ENCODE measurements around the gene TMEM164. TPM values are rescaled to one million over a fixed set of nuclear protein-coding genes. Genes with fewer than 3 reads are reported as not detected.
"Not testable (repeated sequence)": the region's sequence is repeated elsewhere in the genome, so short reads cannot be mapped to it uniquely, and the experiment has no call there.

Gene TMEM164
- polyA plus RNA-seq, 3 donors = 37.9 to 42.5 (median 40.5) TPM

DNA sequence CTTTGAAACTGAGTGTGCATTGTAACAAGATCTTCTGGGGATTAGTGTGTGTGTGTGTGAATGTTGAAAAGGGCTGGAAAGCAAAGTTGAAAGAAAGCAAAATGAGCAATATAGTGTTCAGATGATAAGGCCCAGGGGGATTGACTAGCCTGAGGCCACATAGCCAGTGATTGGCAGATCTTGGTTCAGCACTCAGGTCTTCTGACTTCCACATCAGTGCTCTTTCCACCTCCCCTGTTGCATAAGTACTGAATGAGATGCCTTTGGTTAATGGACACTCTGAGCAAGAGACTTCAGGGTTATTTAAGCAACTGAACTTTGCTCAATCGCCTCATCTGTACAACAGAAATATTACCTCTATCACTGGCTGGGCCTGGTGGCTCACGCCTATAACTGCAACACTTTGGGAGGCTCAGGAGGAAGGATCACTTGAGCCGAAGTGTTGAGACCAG lies 120.4 kb downstream of the TMEM164 start:
- DNase-seq (ENCODE audit: low read depth in 3 of 3, low spot score in 2 of 3) = no peak

- no peak for DNase-seq (ENCODE audit: low read depth in 3 of 3, low spot score in 2 of 3)
Observed at GRCh38 chrX:110125446-110126162, 122.7 kb downstream of the TMEM164 start.

DNA sequence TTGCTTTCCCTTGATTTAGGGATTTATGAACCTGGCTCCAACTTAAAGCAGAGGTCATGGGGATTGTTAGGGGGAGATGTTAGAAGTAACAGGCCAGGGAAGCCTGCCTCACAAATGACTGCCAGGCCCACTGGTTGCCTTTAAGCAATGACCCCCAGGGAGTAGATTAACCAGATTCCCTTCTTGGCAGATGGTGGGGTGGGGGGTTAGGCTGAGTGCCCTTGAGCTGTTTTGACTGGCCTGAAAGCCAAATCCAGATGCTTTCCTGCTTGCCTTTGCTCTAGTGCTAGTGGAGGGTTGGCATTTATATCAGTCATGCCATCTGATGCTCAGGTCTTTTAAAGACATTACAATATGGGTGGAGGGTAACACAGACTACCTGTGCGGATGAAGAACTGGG lies 128.1 kb downstream of the TMEM164 start:
- DNase-seq (ENCODE audit: low read depth in 3 of 3, low spot score in 2 of 3) = no peak

DNA sequence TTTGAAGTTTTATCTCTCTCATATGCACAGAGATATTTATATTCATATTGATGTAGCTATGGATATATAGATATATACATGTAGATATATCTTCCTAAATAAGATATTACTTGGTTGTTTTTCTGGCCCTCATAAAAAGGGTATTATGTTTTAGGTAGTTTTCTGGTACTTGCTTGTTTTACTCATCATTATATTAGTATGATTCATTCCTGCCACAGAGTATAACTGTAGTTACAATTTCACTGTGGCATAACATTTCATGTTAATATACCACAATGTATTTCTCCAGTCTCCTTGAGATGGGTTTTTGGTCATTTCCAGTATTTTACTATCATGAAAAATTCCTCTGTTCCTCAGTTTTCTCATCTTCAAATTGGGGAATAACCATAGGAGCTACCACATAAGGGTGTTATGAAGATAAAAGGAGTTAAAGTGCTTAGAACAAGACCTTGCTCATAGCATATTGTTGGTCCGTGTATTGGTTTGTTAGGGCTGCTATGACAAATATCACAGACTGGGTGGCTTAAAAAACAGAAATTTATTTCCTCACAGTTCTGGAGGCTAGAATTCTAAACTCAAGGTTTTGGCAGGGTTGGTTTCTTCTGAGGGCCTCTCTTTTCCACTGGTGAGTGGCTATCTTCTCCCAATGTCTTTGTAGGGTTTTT lies 129.7 kb downstream of the TMEM164 start:
- no peak for DNase-seq (ENCODE audit: low read depth in 3 of 3, low spot score in 2 of 3)

DNA sequence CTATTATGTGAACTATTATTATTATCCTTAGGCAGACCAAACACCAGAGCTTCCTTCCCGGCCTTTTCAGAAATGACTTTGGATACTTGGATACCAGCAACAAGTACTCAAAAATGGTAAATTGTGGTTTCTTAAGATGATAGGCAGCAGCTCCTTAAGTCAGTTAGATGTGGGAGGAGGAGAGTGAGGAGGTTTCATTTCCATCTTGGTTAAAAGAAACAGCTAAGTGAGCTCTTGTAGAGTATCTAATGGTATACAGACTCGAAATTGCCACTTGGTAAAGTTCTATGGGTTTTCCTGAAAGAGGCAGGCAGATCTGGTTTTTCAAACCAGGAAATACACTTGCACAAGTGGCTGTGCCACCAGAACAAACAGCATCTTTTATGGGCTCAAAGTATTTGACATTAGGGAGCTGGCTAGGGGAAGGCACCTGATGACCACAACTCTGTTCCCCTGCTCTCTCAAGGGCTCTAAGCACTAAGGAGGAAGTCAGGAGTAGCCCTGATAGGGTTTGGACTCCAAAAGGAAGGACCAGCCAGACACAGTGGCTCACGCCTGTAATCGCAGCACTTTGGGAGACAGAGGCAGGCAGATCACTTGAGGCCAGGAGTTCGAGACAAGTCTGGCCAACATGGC lies 130.9 kb downstream of the TMEM164 start:
- no peak for DNase-seq (ENCODE audit: low read depth in 3 of 3, low spot score in 2 of 3)

GRCh38 chrX:110135618-110136017 lies 132.7 kb downstream of the TMEM164 start:
- no peak for DNase-seq (ENCODE audit: low read depth in 3 of 3, low spot score in 2 of 3)

DNA sequence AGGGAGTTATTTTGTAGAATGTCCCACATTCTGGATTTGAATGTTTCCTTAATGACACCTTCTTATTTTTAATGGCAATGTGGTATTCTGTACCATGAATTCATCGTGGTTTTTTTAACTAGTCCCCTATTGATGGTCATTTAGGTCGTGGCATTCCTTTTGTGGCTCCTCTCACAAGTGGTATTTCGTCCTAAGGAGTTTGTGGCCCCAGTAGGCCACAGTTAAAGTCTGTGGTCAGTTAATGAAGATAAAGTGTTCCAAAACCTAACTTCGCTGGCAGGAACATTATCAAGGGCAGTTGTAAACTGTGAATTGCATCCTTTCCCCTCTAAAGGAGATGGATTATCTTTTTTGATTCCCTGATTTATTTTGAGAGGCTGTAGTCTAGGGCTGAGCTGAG lies 133.2 kb downstream of the TMEM164 start:
- DNase-seq (ENCODE audit: low read depth in 3 of 3, low spot score in 2 of 3) = no peak

GRCh38 chrX:110138557-110138956 lies 135.6 kb downstream of the TMEM164 start:
- no peak for DNase-seq (ENCODE audit: low read depth in 3 of 3, low spot score in 2 of 3)

- DNase-seq (ENCODE audit: low read depth in 3 of 3, low spot score in 2 of 3) = no peak
Observed at GRCh38 chrX:110139172-110139571, 136.3 kb downstream of the TMEM164 start.

DNA sequence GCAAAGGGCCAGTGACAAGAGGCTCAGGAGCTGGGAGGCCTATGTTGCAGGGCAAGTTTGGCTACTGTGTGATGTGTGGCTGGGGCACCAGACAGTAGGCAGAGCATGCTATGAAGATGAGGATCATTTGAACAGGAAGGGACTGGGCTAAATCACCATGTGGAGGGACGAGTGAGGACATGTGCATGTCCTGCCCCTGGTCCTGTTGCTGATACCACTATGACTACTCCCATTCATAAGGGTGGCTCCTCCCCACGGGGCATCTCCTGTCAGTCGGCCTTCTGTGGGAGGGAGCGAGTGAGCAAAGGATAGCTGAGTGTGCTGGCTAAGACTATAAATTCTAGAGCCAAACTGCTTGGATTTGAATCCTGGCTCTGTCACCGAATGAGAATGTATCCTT lies 139.2 kb downstream of the TMEM164 start:
- DNase-seq (ENCODE audit: low read depth in 3 of 3, low spot score in 2 of 3) = no peak

DNA sequence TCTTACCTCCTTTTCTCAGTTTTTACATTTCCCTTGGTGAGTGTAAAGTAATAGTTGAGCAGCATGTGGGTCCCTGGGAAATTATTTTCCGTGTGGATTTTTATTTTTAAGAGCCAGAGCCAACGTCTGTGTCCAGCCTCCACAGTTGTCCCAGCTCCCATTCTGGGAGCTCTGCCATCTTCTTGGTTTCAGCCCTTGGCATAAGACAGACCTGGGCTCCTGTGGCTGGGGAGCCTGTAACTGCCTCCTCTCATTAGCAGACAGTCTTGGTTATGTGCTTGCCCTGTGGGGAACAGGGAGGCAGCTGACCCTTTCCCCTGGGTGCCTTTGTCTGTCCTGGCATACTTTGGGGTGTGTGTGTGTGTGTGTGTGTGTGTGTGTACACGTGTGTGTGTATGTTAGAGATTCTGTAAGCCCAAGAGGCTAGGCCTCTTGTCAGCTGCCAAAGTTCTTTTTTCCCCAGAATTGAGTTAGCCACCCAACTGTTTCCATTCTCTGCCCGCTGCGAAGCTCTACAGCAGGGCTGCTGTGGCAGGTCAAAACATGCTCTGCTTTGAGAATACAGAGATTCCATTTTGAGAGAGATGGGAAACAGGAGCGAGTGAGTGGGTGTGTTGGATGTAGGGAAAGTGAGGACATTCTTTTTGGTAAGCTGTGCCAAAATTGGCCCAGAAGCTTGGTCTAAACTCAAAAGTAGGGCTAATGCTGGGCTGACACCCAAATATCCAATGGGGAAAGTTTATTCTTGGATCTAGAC lies 140.7 kb downstream of the TMEM164 start:
- DNase-seq (ENCODE audit: low read depth in 3 of 3, low spot score in 2 of 3) = no peak

DNA sequence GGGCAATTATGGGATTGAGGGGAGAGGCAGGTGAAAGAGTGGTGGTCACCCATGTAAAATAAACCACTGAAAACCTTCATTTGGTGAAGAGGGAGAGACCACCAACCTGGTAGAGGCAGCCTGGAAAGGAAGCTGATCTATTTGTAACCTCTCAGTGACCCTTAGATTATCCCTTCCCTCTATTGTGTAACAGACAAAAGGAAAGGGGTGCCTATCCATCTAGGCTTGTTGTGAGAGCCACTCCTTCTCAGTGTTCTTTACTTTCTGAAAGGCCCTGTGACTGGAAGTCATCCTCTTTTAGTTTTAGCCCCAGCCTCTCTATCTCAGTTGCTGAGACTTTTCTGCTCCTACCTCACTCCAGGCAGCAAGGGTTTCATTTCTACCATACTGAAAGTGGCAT lies 142.4 kb downstream of the TMEM164 start:
- no peak for DNase-seq (ENCODE audit: low read depth in 3 of 3, low spot score in 2 of 3)

- no peak for DNase-seq (ENCODE audit: low read depth in 3 of 3, low spot score in 2 of 3)
Observed at GRCh38 chrX:110145854-110146253, 142.9 kb downstream of the TMEM164 start.

- DNase-seq (ENCODE audit: low read depth in 3 of 3, low spot score in 2 of 3) = peak; percentile 27 to 39 (median 38)
Observed at GRCh38 chrX:110146521-110146920, 143.6 kb downstream of the TMEM164 start.

DNA sequence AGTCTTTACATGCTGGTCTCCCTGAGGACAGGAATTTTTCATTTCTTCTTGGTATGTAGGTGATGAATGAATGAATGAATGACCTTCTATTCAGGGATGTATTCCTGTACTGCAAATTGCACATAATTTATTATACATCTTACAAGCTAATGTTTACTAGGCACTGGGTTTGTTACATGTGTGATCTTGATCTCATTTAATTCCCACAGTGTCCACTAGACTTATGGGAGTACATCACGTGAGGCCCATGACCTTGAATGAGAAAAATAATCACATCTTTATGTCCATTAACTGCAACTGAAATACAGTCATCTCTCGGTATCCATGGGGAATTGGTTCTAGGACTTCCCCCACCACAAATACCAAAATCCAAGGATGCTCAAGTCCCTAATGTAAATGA lies 150.3 kb downstream of the TMEM164 start:
- DNase-seq (ENCODE audit: low read depth in 3 of 3, low spot score in 2 of 3) = no peak

- DNase-seq (ENCODE audit: low read depth in 3 of 3, low spot score in 2 of 3) = no peak
Observed at GRCh38 chrX:110153896-110154295, 151.0 kb downstream of the TMEM164 start.

DNA sequence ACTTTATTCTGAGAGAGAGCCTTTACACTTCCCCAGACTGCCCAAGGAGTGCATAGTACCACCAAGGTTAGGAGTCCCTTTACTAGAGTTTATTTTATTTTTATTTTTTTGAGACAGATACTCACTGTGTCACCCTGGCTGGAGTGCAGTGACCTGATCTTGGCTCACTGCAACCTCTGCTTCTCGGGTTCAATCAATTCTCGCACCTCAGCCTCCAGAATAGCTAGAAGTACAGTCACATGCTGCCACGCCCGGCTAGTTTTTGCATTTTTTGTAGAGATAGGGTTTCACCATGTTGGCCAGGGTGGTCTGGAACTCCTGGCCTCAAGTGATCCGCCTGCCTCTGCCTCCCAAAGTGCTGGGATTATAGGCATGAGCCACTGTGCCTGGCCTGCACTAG lies 151.4 kb downstream of the TMEM164 start:
- DNase-seq (ENCODE audit: low read depth in 3 of 3, low spot score in 2 of 3) = not testable (repeated sequence)

DNA sequence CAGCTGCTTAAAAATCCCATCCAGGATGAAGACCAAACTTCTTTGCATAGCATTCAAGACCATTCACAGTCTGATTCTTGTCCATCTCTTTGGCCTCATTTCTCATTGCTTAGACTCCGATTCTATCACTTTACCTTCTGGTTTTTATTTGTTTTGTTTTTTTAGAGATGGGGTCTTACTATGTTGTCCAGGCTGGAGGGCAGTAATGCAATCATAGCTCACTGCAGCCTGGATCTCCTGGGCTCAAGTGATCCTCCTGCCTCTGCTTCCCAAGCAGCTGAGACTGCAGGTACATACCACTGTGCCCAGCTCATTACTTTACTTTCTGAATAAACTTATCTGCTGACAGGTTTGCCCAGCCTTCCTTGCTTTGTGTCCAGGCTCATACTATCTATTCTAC lies 152.8 kb downstream of the TMEM164 start:
- DNase-seq (ENCODE audit: low read depth in 3 of 3, low spot score in 2 of 3) = no peak

- DNase-seq (ENCODE audit: low read depth in 3 of 3, low spot score in 2 of 3) = no peak
Observed at GRCh38 chrX:110156167-110156754, 153.3 kb downstream of the TMEM164 start.

GRCh38 chrX:110157444-110157843 lies 154.5 kb downstream of the TMEM164 start:
- no peak for DNase-seq (ENCODE audit: low read depth in 3 of 3, low spot score in 2 of 3)

- no peak for DNase-seq (ENCODE audit: low read depth in 3 of 3, low spot score in 2 of 3)
Observed at GRCh38 chrX:110159235-110159634, 156.3 kb downstream of the TMEM164 start.

All from right renal cortex interstitium (tissue), 3 donors.